HCT116 (cell line): ENCODE results near the gene SH3GL2. TPM values are rescaled to one million over a fixed set of nuclear protein-coding genes. Genes with fewer than 3 reads are reported as not detected.

Experiments used
- ATAC-seq: fragments of 200-7000 bp; cut with Tn5 transposase; 2 replicates; pipeline ENCODE4 v1.9.1; 2020; ENCODE audit warnings: mild to moderate bottlenecking, moderate library complexity
- BruUV-seq: library from RNA; stranded (reverse); fragments of 400-500 nt; replicated peaks from 2 replicates; lab custom pipeline; 2021; lab: Mats Ljungman, UMichigan
- CTCF ChIA-PET: fragments of 300-600 bp; sonication (Branson Sonifier 250); formaldehyde crosslinking; loops from one replicate; lab custom pipeline; 2021; ENCODE audit warnings: antibody characterized with exemption; lab: Charles Lee
- POLR2A ChIA-PET: fragments of 300-600, 350-600 bp; sonication (Branson Sonifier 250); formaldehyde crosslinking; loops from one replicate; lab custom pipeline; 2021; ENCODE audit warnings: antibody characterized with exemption; lab: Charles Lee
- RAD21 ChIA-PET, 2 experiments: fragments of 300-600 bp; sonication (Branson Sonifier 250); formaldehyde crosslinking; loops; one replicate each; lab custom pipeline; 2023; ENCODE audit warnings: low total read pairs in 2 of 2; ENCODE audit not compliant: uncharacterized antibody in 2 of 2, unreplicated experiment in 2 of 2, low non-redundant PET in 1 of 2; lab: Charles Lee
- DNase-seq: peaks from one replicate; pipeline ENCODE4 v3.0.0-alpha.2; 2010; ENCODE audit warnings: low read depth, low spot score
- H2AFZ ChIP-seq: fragments of 200-600 bp; shearing (Covaris generic), sonication (generic); 2 replicates; pipeline ENCODE4 v1.6.1; 2017; ENCODE audit warnings: low read depth, mixed run types, mixed read lengths, antibody characterized with exemption, low read length; ENCODE audit not compliant: poor library complexity, severe bottlenecking
- H3K27ac ChIP-seq: 2 replicates; pipeline ENCODE4 v1.5.1; 2012; ENCODE audit warnings: low read depth, low read length
- H3K27me3 ChIP-seq: fragments of 200-600 bp; sonication (generic); 2 replicates; pipeline ENCODE4 v1.6.1; 2016; ENCODE audit warnings: mixed run types, low read length, mixed read lengths; ENCODE audit not compliant: insufficient read depth
- H3K36me3 ChIP-seq, 2 experiments: fragments of 200-500 bp in 1 of 2; fragments of 200-600 bp in 1 of 2; sonication (Bioruptor generic) in 1 of 2; sonication (generic) in 1 of 2; 2 replicates each; pipeline versions ENCODE4 v1.5.1 to v1.6.1; 2014 to 2016; ENCODE audit warnings: low read length in 2 of 2, inconsistent platforms in 1 of 2, mixed read lengths in 1 of 2, mixed run types in 1 of 2; ENCODE audit not compliant: insufficient read depth in 2 of 2, control insufficient read depth in 1 of 2
- H3K4me1 ChIP-seq, 2 experiments: fragments of 200-600 bp in 1 of 2; sonication (generic) in 1 of 2; 2 replicates each; pipeline versions ENCODE4 v1.5.1 to v1.6.1; 2012 to 2017; ENCODE audit warnings: low read length in 2 of 2, inconsistent platforms in 1 of 2, mild to moderate bottlenecking in 1 of 2, mixed read lengths in 1 of 2, mixed run types in 1 of 2, moderate library complexity in 1 of 2; ENCODE audit not compliant: insufficient read depth in 2 of 2, control insufficient read depth in 1 of 2
- H3K4me2 ChIP-seq: fragments of 200-600 bp; sonication (generic); 2 replicates; pipeline ENCODE4 v1.6.1; 2017; ENCODE audit warnings: mixed run types, low read length, mixed read lengths
- H3K4me3 ChIP-seq, 2 experiments: fragments of 200-600 bp in 1 of 2; sonication (generic) in 1 of 2; replicated peaks in 1 of 2; 2 replicates each; pipeline ENCODE4 v1.5.1; 2011 to 2016; ENCODE audit warnings: low read length in 2 of 2, control low read depth in 1 of 2, low read depth in 1 of 2, mild to moderate bottlenecking in 1 of 2, mixed read lengths in 1 of 2, mixed run types in 1 of 2
- H3K79me2 ChIP-seq: fragments of 200-600 bp; sonication (generic); 2 replicates; pipeline ENCODE4 v1.6.1; 2017; ENCODE audit warnings: mild to moderate bottlenecking, mixed run types, low read length, moderate library complexity, mixed read lengths; ENCODE audit not compliant: insufficient read depth
- H3K9ac ChIP-seq: fragments of 200-600 bp; sonication (generic); 2 replicates; pipeline ENCODE4 v1.6.1; 2016; ENCODE audit warnings: low read length, mixed read lengths
- H3K9me2 ChIP-seq: fragments of 200-600 bp; sonication (generic), shearing (Covaris generic); 2 replicates; pipeline ENCODE4 v1.6.1; 2017; ENCODE audit warnings: mixed run types, mild to moderate bottlenecking, moderate library complexity; ENCODE audit not compliant: insufficient read depth
- H3K9me3 ChIP-seq, 2 experiments: fragments of 200-500 bp in 1 of 2; fragments of 200-600 bp in 1 of 2; sonication (Bioruptor generic) in 1 of 2; sonication (generic) in 1 of 2; 2 replicates each; pipeline ENCODE4 v1.6.1; 2014 to 2017; ENCODE audit warnings: low read length in 2 of 2, mixed read lengths in 2 of 2, inconsistent platforms in 1 of 2, low read depth in 1 of 2, mild to moderate bottlenecking in 1 of 2, mixed run types in 1 of 2, moderate library complexity in 1 of 2; ENCODE audit not compliant: control insufficient read depth in 1 of 2, insufficient read depth in 1 of 2
- H4K20me1 ChIP-seq: fragments of 200-600 bp; sonication (generic), shearing (Covaris generic); 2 replicates; pipeline ENCODE4 v1.6.1; 2017; ENCODE audit warnings: mixed run types, mild to moderate bottlenecking, moderate library complexity; ENCODE audit not compliant: insufficient read depth
- ATF3 ChIP-seq: IDR thresholded peaks from 2 replicates; pipeline ENCODE4 v1.6.1; 2012
- CBX3 ChIP-seq: IDR thresholded peaks from 2 replicates; pipeline ENCODE4 v1.6.1; 2012; ENCODE audit warnings: low read depth
- CEBPB ChIP-seq: IDR thresholded peaks from 2 replicates; pipeline ENCODE4 v1.6.1; 2012; ENCODE audit warnings: low read depth
- CTCF ChIP-seq, 3 experiments: fragments of 200-600 bp in 1 of 3; sonication (generic) in 1 of 3; IDR thresholded peaks in 2 of 3; conservative IDR thresholded peaks in 1 of 3; 2 replicates each; pipeline ENCODE4 v1.5.1; 2012 to 2017; ENCODE audit warnings: low read depth in 2 of 3, low read length in 2 of 3, antibody characterized with exemption in 1 of 3, borderline replicate concordance in 1 of 3, control low read depth in 1 of 3, mild to moderate bottlenecking in 1 of 3, mixed read lengths in 1 of 3, mixed run types in 1 of 3, moderate library complexity in 1 of 3; ENCODE audit not compliant: insufficient read depth in 1 of 3
- EGR1 ChIP-seq: IDR thresholded peaks from 2 replicates; pipeline ENCODE4 v1.6.1; 2012; ENCODE audit warnings: low read depth
- EZH2 ChIP-seq: fragments of 200-600 bp; sonication (generic); IDR thresholded peaks from 2 replicates; pipeline ENCODE4 v1.6.1; 2017; ENCODE audit warnings: antibody characterized with exemption, mixed run types
- JUND ChIP-seq: IDR thresholded peaks from 2 replicates; pipeline ENCODE4 v1.6.1; 2012
- MAX ChIP-seq: IDR thresholded peaks from 2 replicates; pipeline ENCODE4 v1.6.1; 2012
- POLR2A ChIP-seq: IDR thresholded peaks from 2 replicates; pipeline ENCODE4 v1.7.0; 2011; ENCODE audit warnings: borderline replicate concordance; ENCODE audit not compliant: insufficient read depth, insufficient read length; ENCODE audit errors: extremely low read depth
- POLR2AphosphoS5 ChIP-seq: IDR thresholded peaks from 2 replicates; pipeline ENCODE4 v1.6.1; 2011; ENCODE audit warnings: mild to moderate bottlenecking, low read depth, low read length, moderate library complexity
- SIN3A ChIP-seq: IDR thresholded peaks from 2 replicates; pipeline ENCODE4 v1.6.1; 2012; ENCODE audit warnings: low read depth
- SP1 ChIP-seq: IDR thresholded peaks from 2 replicates; pipeline ENCODE4 v1.6.1; 2012; ENCODE audit warnings: low read depth
- TCF7L2 ChIP-seq: IDR thresholded peaks from 2 replicates; pipeline ENCODE4 v1.7.0; 2011; ENCODE audit warnings: borderline replicate concordance, inconsistent platforms; ENCODE audit not compliant: insufficient read depth, insufficient read length; ENCODE audit errors: extremely low read depth
- YY1 ChIP-seq: IDR thresholded peaks from 2 replicates; pipeline ENCODE4 v1.6.1; 2011; ENCODE audit warnings: low read length, low read depth, moderate library complexity, mild to moderate bottlenecking; ENCODE audit not compliant: insufficient replicate concordance; ENCODE audit errors: extremely low read depth
- ZBTB33 ChIP-seq: IDR thresholded peaks from 2 replicates; pipeline ENCODE4 v1.6.1; 2011; ENCODE audit warnings: mild to moderate bottlenecking, low read length, moderate library complexity; ENCODE audit not compliant: insufficient replicate concordance; ENCODE audit errors: extremely low read depth
- ZNF274 ChIP-seq: fragments of 200-500 bp; sonication (Bioruptor generic); IDR thresholded peaks from 2 replicates; pipeline ENCODE4 v1.6.1; 2014; ENCODE audit warnings: mild to moderate bottlenecking, low read depth, low read length, inconsistent platforms
- intact Hi-C: fragments of 100-400 bp; cut with micrococcal nuclease; formaldehyde crosslinking; loops from 2 replicates; pipeline ENCODE4 v1.10.0; 2022
- total RNA-seq: library from RNA; stranded (reverse); gene quantifications from one replicate; pipeline ENCODE4 v1.2.1, GENCODE V29; 2021; ENCODE audit not compliant: unreplicated experiment

SH3GL2 gene
- total RNA-seq, 1 experiment from 2014 or later: not detected

- no peak for TF ChIP-seq ZBTB33
- no peak for TF ChIP-seq CBX3
Observed at GRCh38 chr9:17631396-17631795, 52.5 kb downstream of the SH3GL2 start (continued).

GRCh38 chr9:17632994-17633393, 54.1 kb downstream of the SH3GL2 start:
- H3K9ac ChIP-seq: no peak overlapping the region
- H3K9me2 ChIP-seq: no peaks in the 10 kb centered on the region
- H3K4me1 ChIP-seq: no peaks in the 10 kb centered on the region
- no peak for ATAC-seq
- H2AFZ ChIP-seq: no peak overlapping the region
- H3K36me3 ChIP-seq: no peaks in the 10 kb centered on the region
- no TSS peak for BruUV-seq
- no peak overlapping the region for H3K4me2 ChIP-seq
- H3K4me3 ChIP-seq: no peak overlapping the region
- CTCF ChIA-PET: no interaction called here
- no peaks in the 10 kb centered on the region for H3K9me3 ChIP-seq
- intact Hi-C loops: no loop called here
- RAD21 ChIA-PET: no interaction called here
- no peaks in the 10 kb centered on the region for H3K27me3 ChIP-seq
- POLR2A ChIA-PET: no interaction called here
- H3K27ac ChIP-seq: no peak overlapping the region
- no peak for TF ChIP-seq ATF3
- TF ChIP-seq TCF7L2: no peak
- no peak for TF ChIP-seq EZH2
- TF ChIP-seq CEBPB: no peak
- no peak for TF ChIP-seq POLR2A
- TF ChIP-seq JUND: no peak
- no peak for TF ChIP-seq EGR1
- no peak for TF ChIP-seq SIN3A
- no peak for TF ChIP-seq ZNF274
- TF ChIP-seq SP1: no peak
- TF ChIP-seq MAX: no peak
- TF ChIP-seq YY1: no peak
- TF ChIP-seq CTCF (IDR thresholded peaks at IDR 0.05 in 2 of 3, conservative IDR thresholded peaks at IDR 0.05 in 1 of 3; ENCODE audit: borderline replicate concordance in 1 of 3, insufficient read depth in 1 of 3, low read depth in 2 of 3, low read length in 2 of 3): no peak
- no peak for TF ChIP-seq POLR2AphosphoS5
- no peaks in the 10 kb centered on the region for H3K79me2 ChIP-seq
- DNase-seq: no peak
- H4K20me1 ChIP-seq: no peaks in the 10 kb centered on the region
